B cell (primary cell): ENCODE data around the gene FBN1. TPM values are rescaled to one million over a fixed set of nuclear protein-coding genes. Genes with fewer than 3 reads are reported as not detected.

Experiments used
- ATAC-seq: fragments of 200-7000 bp; cut with Tn5 transposase; one replicate; pipeline ENCODE4 v1.10.0; 2021; ENCODE audit warnings: low read depth, mild to moderate bottlenecking, moderate number of reproducible peaks, moderate library complexity
- CTCF ChIA-PET: fragments of 350-600 bp; sonication (Branson Sonifier 250); formaldehyde crosslinking; loops from one replicate; lab custom pipeline; 2021; ENCODE audit warnings: antibody characterized with exemption, inconsistent platforms; lab: Charles Lee
- POLR2A ChIA-PET: fragments of 350-600 bp; sonication (Branson Sonifier 250); formaldehyde crosslinking; loops from one replicate; lab custom pipeline; 2021; ENCODE audit warnings: antibody characterized with exemption; lab: Charles Lee
- DNase-seq: peaks from one replicate; pipeline ENCODE4 v3.0.0; 2013
- H2AFZ ChIP-seq: 2 replicates; pipeline ENCODE4 v1.6.1; 2012; ENCODE audit warnings: mild to moderate bottlenecking, low read depth, low read length; ENCODE audit not compliant: insufficient read depth, poor library complexity, severe bottlenecking
- H3K27ac ChIP-seq, 2 donors: 1 replicate in 1 of 2; 2 replicates in 1 of 2; pipeline ENCODE4 v1.5.1; 2012 to 2013; ENCODE audit warnings: low read length in 2 of 2, mild to moderate bottlenecking in 2 of 2, moderate library complexity in 1 of 2
- H3K27me3 ChIP-seq, 4 experiments: fragments of 200-600 bp in 1 of 4; sonication (generic) in 1 of 4; replicated peaks in 1 of 4; 1 replicate in 2 of 4; 2 replicates in 2 of 4; pipeline versions ENCODE4 v1.6.1 to v1.7.0; 2013 to 2016; ENCODE audit warnings: low read length in 3 of 4, mild to moderate bottlenecking in 2 of 4, mixed read lengths in 1 of 4, moderate library complexity in 1 of 4; ENCODE audit not compliant: insufficient read depth in 4 of 4, control insufficient read depth in 3 of 4; ENCODE audit errors: control extremely low read depth in 1 of 4
- H3K36me3 ChIP-seq, 2 experiments: replicated peaks in 1 of 2; 1 replicate in 1 of 2; 2 replicates in 1 of 2; pipeline versions ENCODE4 v1.6.1 to v1.7.1; 2013; ENCODE audit warnings: low read length in 1 of 2; ENCODE audit not compliant: insufficient read depth in 2 of 2, control insufficient read depth in 1 of 2; ENCODE audit errors: control extremely low read depth in 1 of 2, extremely low read depth in 1 of 2
- H3K4me1 ChIP-seq, 2 donors: fragments of 200-600 bp in 1 of 2; sonication (generic) in 1 of 2; 1 replicate in 1 of 2; 2 replicates in 1 of 2; pipeline versions ENCODE4 v1.5.1 to v1.6.1; 2013 to 2017; ENCODE audit warnings: low read length in 2 of 2; ENCODE audit not compliant: control insufficient read depth in 2 of 2, insufficient read depth in 2 of 2
- H3K4me2 ChIP-seq: replicated peaks from 2 replicates; pipeline ENCODE3; 2012; ENCODE audit warnings: mild to moderate bottlenecking, low read depth, low read length; ENCODE audit not compliant: poor library complexity, severe bottlenecking
- H3K4me3 ChIP-seq, 5 experiments: fragments of 200-600 bp in 1 of 5; sonication (generic) in 1 of 5; 1 replicate in 3 of 5; 2 replicates in 2 of 5; pipeline versions ENCODE4 v1.5.1 to v1.7.0; 2011 to 2016; ENCODE audit warnings: low read length in 4 of 5, mild to moderate bottlenecking in 4 of 5, low read depth in 2 of 5, control low read depth in 1 of 5, moderate library complexity in 1 of 5; ENCODE audit not compliant: insufficient read depth in 1 of 5; ENCODE audit errors: control extremely low read depth in 1 of 5, extremely low read depth in 1 of 5
- H3K79me2 ChIP-seq: fragments of 200-600 bp; sonication (generic); one replicate; pipeline ENCODE4 v1.6.0; 2016; ENCODE audit warnings: low read length; ENCODE audit not compliant: control insufficient read depth, insufficient read depth
- H3K9ac ChIP-seq: fragments of 200-600 bp; sonication (generic); 2 replicates; pipeline ENCODE4 v1.6.1; 2017; ENCODE audit warnings: mild to moderate bottlenecking, low read length, moderate library complexity
- H3K9me3 ChIP-seq, 3 donors: one replicate each; pipeline versions ENCODE4 v1.6.1 to v1.7.1; 2013; ENCODE audit warnings: low read length in 2 of 3; ENCODE audit not compliant: control insufficient read depth in 2 of 3, insufficient read depth in 1 of 3; ENCODE audit errors: control extremely low read depth in 1 of 3
- H4K20me1 ChIP-seq: 2 replicates; pipeline ENCODE4 v1.6.0; 2012; ENCODE audit warnings: mild to moderate bottlenecking, low read length; ENCODE audit not compliant: insufficient read depth, control insufficient read depth, poor library complexity, severe bottlenecking
- H3K27ac Mint-ChIP-seq: one replicate; pipeline ENCODE4 v1.8.0; 2021; ENCODE audit warnings: mixed read lengths
- H3K27me3 Mint-ChIP-seq: one replicate; pipeline ENCODE4 v1.8.0; 2021; ENCODE audit warnings: mixed read lengths
- H3K4me1 Mint-ChIP-seq: one replicate; pipeline ENCODE4 v1.8.0; 2021; ENCODE audit warnings: mixed read lengths
- H3K4me3 Mint-ChIP-seq: one replicate; pipeline ENCODE4 v1.8.0; 2021; ENCODE audit warnings: mixed read lengths
- H3K9me3 Mint-ChIP-seq: one replicate; pipeline ENCODE4 v1.8.0; 2022; ENCODE audit warnings: mixed read lengths; ENCODE audit not compliant: insufficient read depth
- EZH2 ChIP-seq: IDR thresholded peaks from 2 replicates; pipeline ENCODE4 v1.6.1; 2012; ENCODE audit warnings: borderline replicate concordance, low read depth, mild to moderate bottlenecking, moderate library complexity, low read length; ENCODE audit not compliant: insufficient read depth, poor library complexity, severe bottlenecking
- WGBS: methylation state at CpG from one replicate; pipeline ENCODE4 v1.1.5; 2013; ENCODE audit warnings: missing lambda C conversion rate; ENCODE audit not compliant: insufficient coverage; 5-methylcytosine and 5-hydroxymethylcytosine counted together
- intact Hi-C: fragments of 100-400 bp; cut with micrococcal nuclease; formaldehyde crosslinking; loops from one replicate; pipeline ENCODE4 v1.10.0; 2022
- polyA plus RNA-seq: library from polyadenylated mRNA; depleted of rRNA; stranded (reverse); fragments of >200 nt; gene quantifications from 2 replicates; pipeline ENCODE4 v1.2.3, GENCODE V29; 2012
- total RNA-seq, 2 donors: library from RNA; stranded (reverse); fragments of 120-200 nt in 1 of 2; gene quantifications; 1 replicate in 1 of 2; 2 replicates in 1 of 2; pipeline versions ENCODE4 v1.2.3 to v1.2.4, GENCODE V29; 2013 to 2022
- TF ChIP-seq, protein P1 (sequence below): fragments of 200-600 bp; IDR thresholded peaks from one replicate; pipeline ENCODE4 v1.8.0; 2022; ENCODE audit warnings: antibody characterized with exemption, mild to moderate bottlenecking

Gene FBN1
- total and polyA plus RNA-seq, 2 donors (not counting 1 experiment from before 2014, with no cell fraction given): 0.15 to 0.25 TPM

- no peak overlapping the region for H3K4me2 ChIP-seq
- Mint-ChIP-seq H3K9me3 (no peaks in the 10 kb centered on the region), H3K4me3 (no peak overlapping the region), H3K27me3 (peaks cover 34% of the 10 kb centered on the region), H3K27ac (no peak overlapping the region), H3K4me1 (no peaks in the 10 kb centered on the region)
- WGBS: no CpG with 5 or more reads among the region's 3 CpGs
- no peak overlapping the region for H3K27ac ChIP-seq
- no peaks in the 10 kb centered on the region for H3K9me3 ChIP-seq
- no peak for TF ChIP-seq EZH2
- TF ChIP-seq, protein P1, sequence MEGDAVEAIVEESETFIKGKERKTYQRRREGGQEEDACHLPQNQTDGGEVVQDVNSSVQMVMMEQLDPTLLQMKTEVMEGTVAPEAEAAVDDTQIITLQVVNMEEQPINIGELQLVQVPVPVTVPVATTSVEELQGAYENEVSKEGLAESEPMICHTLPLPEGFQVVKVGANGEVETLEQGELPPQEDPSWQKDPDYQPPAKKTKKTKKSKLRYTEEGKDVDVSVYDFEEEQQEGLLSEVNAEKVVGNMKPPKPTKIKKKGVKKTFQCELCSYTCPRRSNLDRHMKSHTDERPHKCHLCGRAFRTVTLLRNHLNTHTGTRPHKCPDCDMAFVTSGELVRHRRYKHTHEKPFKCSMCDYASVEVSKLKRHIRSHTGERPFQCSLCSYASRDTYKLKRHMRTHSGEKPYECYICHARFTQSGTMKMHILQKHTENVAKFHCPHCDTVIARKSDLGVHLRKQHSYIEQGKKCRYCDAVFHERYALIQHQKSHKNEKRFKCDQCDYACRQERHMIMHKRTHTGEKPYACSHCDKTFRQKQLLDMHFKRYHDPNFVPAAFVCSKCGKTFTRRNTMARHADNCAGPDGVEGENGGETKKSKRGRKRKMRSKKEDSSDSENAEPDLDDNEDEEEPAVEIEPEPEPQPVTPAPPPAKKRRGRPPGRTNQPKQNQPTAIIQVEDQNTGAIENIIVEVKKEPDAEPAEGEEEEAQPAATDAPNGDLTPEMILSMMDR: no peak
- no peak overlapping the region for H2AFZ ChIP-seq
- H3K27me3 ChIP-seq: peaks cover 0 to 15% (median 2%) of the 10 kb centered on the region in 4 experiments
- ATAC-seq (no peak), DNase-seq (no peak)
- H3K4me1 ChIP-seq: no peaks in the 10 kb centered on the region
- ChIA-PET POLR2A (no interaction called here), CTCF (interaction anchor here (2.0 to 2.1 kb wide), 3 partner anchors 16 to 22 kb away, joined by 6 to 11 read pairs (median 8); no protein-coding TSS in a partner anchor)
- H3K36me3 ChIP-seq: no peaks in the 10 kb centered on the region
- intact Hi-C loops: no loop called here
- no peak overlapping the region for H3K4me3 ChIP-seq
- no peaks in the 10 kb centered on the region for H3K79me2 ChIP-seq
- H3K9ac ChIP-seq: no peak overlapping the region
- H4K20me1 ChIP-seq: no peaks in the 10 kb centered on the region
These were observed 271.0 kb downstream of the FBN1 start for GRCh38 chr15:48374472-48374871.

- Histone ChIP-seq H3K36me3 (no peaks in the 10 kb centered on the region), H2AFZ (no peak overlapping the region), H3K9me3 (no peaks in the 10 kb centered on the region), H3K4me3 (no peak overlapping the region), H3K4me1 (no peaks in the 10 kb centered on the region), H3K79me2 (no peaks in the 10 kb centered on the region), H3K27ac (no peak overlapping the region), H3K9ac (no peak overlapping the region), H3K4me2 (no peak overlapping the region), H4K20me1 (no peaks in the 10 kb centered on the region), H3K27me3 (peaks cover 0 to 15% (median 2%) of the 10 kb centered on the region in 4 experiments)
- CTCF ChIA-PET: interaction anchor here (2.0 to 2.1 kb wide), 3 partner anchors 15 to 22 kb away, joined by 6 to 11 read pairs (median 8); no protein-coding TSS in a partner anchor
- POLR2A ChIA-PET: no interaction called here
- Mint-ChIP-seq H3K27me3 (peaks cover 37% of the 10 kb centered on the region), H3K4me1 (no peaks in the 10 kb centered on the region), H3K9me3 (no peaks in the 10 kb centered on the region), H3K27ac (no peak overlapping the region), H3K4me3 (no peak overlapping the region)
- TF ChIP-seq EZH2: no peak
- TF ChIP-seq, protein P1: no peak
- intact Hi-C loops: no loop called here
- WGBS: 97% methylated on average over 10 of the region's 10 CpGs
- ATAC-seq (no peak), DNase-seq (no peak)
These were observed 271.6 kb downstream of the FBN1 start for GRCh38 chr15:48373821-48374451.
